ENCODE data around the gene FRK. TPM values are rescaled to one million over a fixed set of nuclear protein-coding genes. Genes with fewer than 3 reads are reported as not detected.
"Not testable (repeated sequence)": the region's sequence is repeated elsewhere in the genome, so short reads cannot be mapped to it uniquely, and the experiment has no call there.

Gene FRK
- total RNA-seq, 1 donor from 2014 or later, result 0.31 TPM

DNA sequence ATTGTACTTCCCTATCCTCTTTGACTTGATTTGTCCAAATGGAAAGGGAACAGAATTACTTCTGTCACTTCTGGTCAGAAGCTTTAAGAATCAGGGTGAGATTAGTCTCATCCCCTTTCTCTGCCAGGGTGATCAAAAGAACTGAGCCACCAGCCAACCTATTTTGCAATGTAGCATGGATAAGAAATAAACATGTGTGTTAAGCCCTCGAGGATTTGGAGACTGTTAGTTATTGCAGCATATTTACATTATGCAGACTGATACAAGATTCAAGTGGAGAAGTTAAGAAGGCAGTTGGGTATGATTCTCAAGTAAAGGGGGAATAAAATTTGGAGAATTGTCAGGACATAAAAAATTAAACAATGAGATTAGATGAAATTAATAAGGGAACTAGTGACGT is 106.0 kb downstream of the FRK start:
- ATAC-seq (ENCODE audit: low read depth) (no peak), DNase-seq (no peak)
- ChIA-PET CTCF (no interaction called here), POLR2A (no interaction called here)
- H3K27me3 Mint-ChIP-seq, result no peaks in the 10 kb centered on the region
- H3K36me3 Mint-ChIP-seq (ENCODE audit: low read depth), result no peaks in the 10 kb centered on the region
- peaks cover 8% of the 10 kb centered on the region for H3K9me3 Mint-ChIP-seq
- H3K4me3 Mint-ChIP-seq, result no peak overlapping the region
- TF ChIP-seq, protein P1, sequence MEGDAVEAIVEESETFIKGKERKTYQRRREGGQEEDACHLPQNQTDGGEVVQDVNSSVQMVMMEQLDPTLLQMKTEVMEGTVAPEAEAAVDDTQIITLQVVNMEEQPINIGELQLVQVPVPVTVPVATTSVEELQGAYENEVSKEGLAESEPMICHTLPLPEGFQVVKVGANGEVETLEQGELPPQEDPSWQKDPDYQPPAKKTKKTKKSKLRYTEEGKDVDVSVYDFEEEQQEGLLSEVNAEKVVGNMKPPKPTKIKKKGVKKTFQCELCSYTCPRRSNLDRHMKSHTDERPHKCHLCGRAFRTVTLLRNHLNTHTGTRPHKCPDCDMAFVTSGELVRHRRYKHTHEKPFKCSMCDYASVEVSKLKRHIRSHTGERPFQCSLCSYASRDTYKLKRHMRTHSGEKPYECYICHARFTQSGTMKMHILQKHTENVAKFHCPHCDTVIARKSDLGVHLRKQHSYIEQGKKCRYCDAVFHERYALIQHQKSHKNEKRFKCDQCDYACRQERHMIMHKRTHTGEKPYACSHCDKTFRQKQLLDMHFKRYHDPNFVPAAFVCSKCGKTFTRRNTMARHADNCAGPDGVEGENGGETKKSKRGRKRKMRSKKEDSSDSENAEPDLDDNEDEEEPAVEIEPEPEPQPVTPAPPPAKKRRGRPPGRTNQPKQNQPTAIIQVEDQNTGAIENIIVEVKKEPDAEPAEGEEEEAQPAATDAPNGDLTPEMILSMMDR (IDR thresholded peaks at IDR 0.05), result no peak
- intact Hi-C loops (cut with micrococcal nuclease), result no loop called here
- no peaks in the 10 kb centered on the region for H3K4me1 Mint-ChIP-seq
- H3K27ac Mint-ChIP-seq, result no peak overlapping the region

DNA sequence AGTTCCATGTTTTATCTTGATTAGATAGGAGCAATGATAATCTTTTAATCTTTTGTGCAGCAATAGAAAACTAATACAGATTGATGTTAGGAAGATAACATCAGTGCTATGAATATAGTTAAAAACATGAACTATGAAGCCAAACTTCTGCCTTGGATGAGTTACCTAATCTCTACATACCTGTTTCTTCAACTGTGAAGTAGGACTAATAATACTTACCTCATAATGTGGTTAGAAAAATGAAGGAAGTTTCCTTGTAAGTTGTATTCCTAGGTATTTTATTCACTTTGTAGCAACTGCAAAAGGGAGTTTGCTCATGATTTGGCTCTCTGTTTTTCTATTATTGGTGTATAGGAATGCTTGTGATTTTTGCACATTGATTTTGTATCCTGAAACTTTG is 111.9 kb downstream of the FRK start:
- ATAC-seq (ENCODE audit: low read depth), result no peak
- no peaks in the 10 kb centered on the region for H3K36me3 Mint-ChIP-seq (ENCODE audit: low read depth)

DNA sequence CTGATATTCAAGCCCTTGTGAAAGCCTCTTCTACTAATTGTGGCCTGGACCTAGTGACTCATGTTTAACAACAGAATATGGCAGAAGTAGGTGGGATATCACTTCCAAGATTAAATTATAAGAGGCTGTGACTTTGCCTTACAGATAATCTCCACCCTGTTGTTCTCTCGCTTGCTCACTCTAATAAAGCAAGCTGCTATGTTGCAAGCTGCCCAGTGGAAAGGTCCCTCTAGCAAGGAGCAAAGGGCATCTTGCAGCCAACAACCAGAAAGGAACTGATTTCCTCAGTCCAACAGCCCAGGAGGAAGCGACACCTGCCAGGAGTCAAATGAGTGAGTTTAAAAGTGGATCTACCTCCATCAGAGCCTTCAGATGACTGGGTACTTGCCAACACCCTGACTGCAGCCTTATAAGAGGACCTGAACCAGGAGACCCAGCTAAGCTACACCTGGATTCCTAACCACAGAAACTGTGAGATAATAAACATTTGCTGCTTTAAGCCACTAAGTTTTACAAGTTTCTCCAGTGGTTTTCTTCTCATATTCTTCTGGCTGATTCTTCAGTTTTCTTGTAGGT is 112.6 kb downstream of the FRK start:
- Mint-ChIP-seq H3K27me3 (no peaks in the 10 kb centered on the region), H3K36me3 (ENCODE audit: low read depth) (no peaks in the 10 kb centered on the region), H3K27ac (no peak overlapping the region), H3K4me1 (no peaks in the 10 kb centered on the region), H3K4me3 (no peak overlapping the region), H3K9me3 (peaks cover 10% of the 10 kb centered on the region)
- CTCF ChIA-PET, result no interaction called here
- TF ChIP-seq, protein P1 (IDR thresholded peaks at IDR 0.05), result no peak
- POLR2A ChIA-PET, result no interaction called here
- intact Hi-C loops (cut with micrococcal nuclease), result no loop called here
- ATAC-seq (ENCODE audit: low read depth) (no peak), DNase-seq (no peak)

More for the DNA sequence above, 111.9 kb downstream of the FRK start:
- no peaks in the 10 kb centered on the region for H3K27me3 Mint-ChIP-seq
- no peak overlapping the region for H3K4me3 Mint-ChIP-seq
- TF ChIP-seq, protein P1 (IDR thresholded peaks at IDR 0.05), result no peak
- intact Hi-C loops (cut with micrococcal nuclease), result no loop called here
- ChIA-PET POLR2A (no interaction called here), CTCF (no interaction called here)
- H3K27ac Mint-ChIP-seq, result no peak overlapping the region
- peaks cover 9% of the 10 kb centered on the region for H3K9me3 Mint-ChIP-seq
- no peak for DNase-seq
- H3K4me1 Mint-ChIP-seq, result no peaks in the 10 kb centered on the region

DNA sequence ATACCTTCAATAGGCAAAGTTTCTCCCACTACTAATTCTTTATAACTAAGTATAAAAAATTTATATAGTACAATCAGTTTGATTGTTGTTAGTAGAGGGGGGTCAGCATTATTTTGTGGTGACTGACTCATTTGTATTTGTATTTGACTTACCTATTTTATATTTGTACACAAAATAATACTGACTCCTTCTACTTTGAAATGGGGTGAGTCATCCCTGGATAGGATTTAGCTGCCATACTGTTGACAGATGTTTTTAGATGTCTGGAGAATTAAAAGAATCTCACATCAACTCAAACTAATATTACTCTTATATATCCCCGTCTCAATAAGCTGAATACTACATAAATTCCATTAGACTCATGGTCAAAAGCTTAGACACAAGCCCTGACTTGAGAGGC is 114.9 kb downstream of the FRK start:
- Mint-ChIP-seq H3K27ac (no peak overlapping the region), H3K36me3 (ENCODE audit: low read depth) (no peaks in the 10 kb centered on the region), H3K9me3 (peaks cover 11% of the 10 kb centered on the region), H3K4me3 (no peak overlapping the region), H3K27me3 (no peaks in the 10 kb centered on the region), H3K4me1 (no peaks in the 10 kb centered on the region)
- TF ChIP-seq, protein P1 (IDR thresholded peaks at IDR 0.05), result no peak
- ATAC-seq (ENCODE audit: low read depth) (no peak), DNase-seq (no peak)
- intact Hi-C loops (cut with micrococcal nuclease), result no loop called here
- POLR2A ChIA-PET, result no interaction called here
- CTCF ChIA-PET, result no interaction called here

DNA sequence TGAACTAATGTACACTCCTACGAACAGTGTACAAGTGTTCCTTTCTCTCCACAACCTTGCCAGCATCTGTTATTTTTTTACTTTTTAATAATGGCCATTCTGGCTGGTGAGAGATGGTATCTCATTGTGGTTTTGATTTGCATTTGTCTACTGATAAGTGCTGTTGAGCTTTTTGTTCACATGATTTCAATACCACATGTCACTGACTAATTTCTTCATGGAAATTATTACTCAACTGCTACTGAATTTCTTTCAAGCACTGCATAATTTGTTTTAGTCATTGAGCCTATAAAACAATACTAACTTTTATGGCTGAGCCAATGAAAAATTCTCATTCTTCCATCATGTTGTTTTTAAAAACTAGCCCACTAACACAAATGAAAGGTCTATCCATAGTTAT is 115.4 kb downstream of the FRK start:
- intact Hi-C loops (cut with micrococcal nuclease), result no loop called here
- TF ChIP-seq, protein P1 (IDR thresholded peaks at IDR 0.05), result no peak
- Mint-ChIP-seq H3K4me1 (no peaks in the 10 kb centered on the region), H3K27me3 (no peaks in the 10 kb centered on the region), H3K9me3 (peaks cover 11% of the 10 kb centered on the region), H3K4me3 (no peak overlapping the region), H3K36me3 (ENCODE audit: low read depth) (no peaks in the 10 kb centered on the region), H3K27ac (no peak overlapping the region)
- ChIA-PET CTCF (no interaction called here), POLR2A (no interaction called here)
- no peak for ATAC-seq (ENCODE audit: low read depth)
- DNase-seq, result no peak

DNA sequence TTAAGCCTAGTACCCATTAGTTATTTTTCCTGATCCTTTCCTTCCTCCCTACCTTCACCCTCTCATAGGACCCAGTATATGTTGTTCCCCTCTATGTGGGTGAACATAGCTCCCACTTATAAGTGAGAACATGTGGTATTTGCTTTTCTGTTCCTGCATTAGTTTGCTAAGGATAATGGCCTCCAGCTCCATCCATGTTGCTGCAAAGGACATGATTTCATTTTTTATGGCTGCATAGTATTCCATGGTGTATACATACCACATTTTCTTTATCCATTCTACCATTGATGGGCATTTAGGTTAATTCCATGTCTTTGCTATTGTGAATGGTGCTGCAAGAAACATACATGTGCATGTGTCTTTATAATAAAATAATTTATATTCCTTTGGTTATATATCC is 115.9 kb downstream of the FRK start:
- H3K4me1 Mint-ChIP-seq; POLR2A ChIA-PET; intact Hi-C loops (cut with micrococcal nuclease); ATAC-seq (ENCODE audit: low read depth); H3K27me3 Mint-ChIP-seq; H3K4me3 Mint-ChIP-seq; DNase-seq; H3K9me3 Mint-ChIP-seq; H3K27ac Mint-ChIP-seq; CTCF ChIA-PET; H3K36me3 Mint-ChIP-seq (ENCODE audit: low read depth): not testable (repeated sequence)

DNA sequence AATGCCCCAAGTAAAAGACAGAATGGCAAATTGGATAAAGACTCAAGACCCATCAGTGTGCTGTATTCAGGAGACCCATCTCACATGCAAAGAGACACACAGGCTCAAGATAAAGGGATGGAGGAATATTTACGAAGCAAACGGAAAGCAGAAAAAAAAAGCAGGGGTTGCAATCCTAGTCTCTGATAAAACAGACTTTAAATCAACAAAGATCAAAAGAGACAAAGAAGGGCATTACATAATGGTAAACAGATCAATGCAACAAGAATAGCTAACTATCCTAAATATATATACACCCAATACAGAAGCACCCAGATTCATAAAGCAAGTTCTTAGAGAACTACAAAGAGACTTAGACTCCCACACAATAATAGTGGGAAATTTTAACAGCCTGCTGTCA is 123.2 kb downstream of the FRK start:
- H3K36me3 Mint-ChIP-seq (ENCODE audit: low read depth); H3K4me3 Mint-ChIP-seq; ATAC-seq (ENCODE audit: low read depth); H3K9me3 Mint-ChIP-seq; DNase-seq; H3K27me3 Mint-ChIP-seq; POLR2A ChIA-PET; CTCF ChIA-PET; H3K4me1 Mint-ChIP-seq; H3K27ac Mint-ChIP-seq; intact Hi-C loops (cut with micrococcal nuclease): not testable (repeated sequence)

Data from activated B cell treated with CpG ODN at 0.5 μM for 24 hours (primary cell).